H1 (cell line): ENCODE measurements around the gene RWDD1. TPM values are rescaled to one million over a fixed set of nuclear protein-coding genes. Genes with fewer than 3 reads are reported as not detected.

Experiments
- ASH2L ChIP-seq: fragments of 200-600, 300-600 bp; sonication (generic); IDR thresholded peaks from one replicate; pipeline ENCODE4 v1.7.1; 2017; ENCODE audit warnings: low read length
- CTCF ChIP-seq, 3 experiments: IDR thresholded peaks; 1 replicate in 2 of 3; 2 replicates in 1 of 3; pipeline versions ENCODE4 v1.5.1 to v1.6.1; 2011; ENCODE audit warnings: low read length in 3 of 3, mild to moderate bottlenecking in 3 of 3, inconsistent platforms in 2 of 3, low read depth in 1 of 3, moderate library complexity in 1 of 3; ENCODE audit not compliant: insufficient read depth in 1 of 3; ENCODE audit errors: control extremely low read depth in 1 of 3
- HDAC6 ChIP-seq: IDR thresholded peaks from one replicate; pipeline ENCODE4 v1.7.1; 2012; ENCODE audit warnings: low read depth, mild to moderate bottlenecking, inconsistent platforms, low read length, moderate library complexity
- SP4 ChIP-seq: IDR thresholded peaks from 2 replicates; pipeline ENCODE4 v1.6.1; 2012; ENCODE audit warnings: low read length, inconsistent platforms
- polyA plus RNA-seq, 7 experiments: library from polyadenylated mRNA; depleted of rRNA in 3 of 7; stranded (reverse) in 5 of 7; unstranded in 2 of 7; fragments of >200 nt in 5 of 7; fragments of 200-250 nt in 2 of 7; gene quantifications; 1 replicate in 5 of 7; 2 replicates in 1 of 7; 4 replicates in 1 of 7; pipeline versions ENCODE4 v1.2.1 to v1.2.3, GENCODE V29; 2011 to 2013; ENCODE audit warnings: missing spikeins in 2 of 7, mixed read lengths in 2 of 7
- total RNA-seq: library from RNA; stranded (reverse); fragmentation: NEBNext Ultra II Directional; extraction: Animal tissue kit (Norgen Biotek cat#: 25700); gene quantifications from 2 replicates; pipeline ENCODE4 v1.2.1, GENCODE V29; 2021

RWDD1 gene
- total and polyA plus RNA-seq, 2 of the 8 experiments (the other 6 are each of a cell fraction or from before 2014, with no cell fraction given) = 19.5 to 35.2 TPM

GRCh38 chr6:116529466-116530290 lies 41.6 kb upstream of the RWDD1 start (continued):
- no peak for TF ChIP-seq CTCF (IDR thresholded peaks at IDR 0.05; ENCODE audit: control extremely low read depth in 1 of 3, insufficient read depth in 1 of 3, low read depth in 1 of 3, low read length in 3 of 3)
- no peak for TF ChIP-seq ASH2L
- no peak for TF ChIP-seq HDAC6
- TF ChIP-seq SP4 = no peak
